Measurements from ENCODE around the gene DPEP2NB. TPM values are rescaled to one million over a fixed set of nuclear protein-coding genes. Genes with fewer than 3 reads are reported as not detected.

Gene DPEP2NB
- total RNA-seq: not detected

- intact Hi-C loops (cut with DNase I; ENCODE audit: low total_unique reads): no loop called here
- TF ChIP-seq POLR2A (IDR thresholded peaks at IDR 0.05): no peak
- no peak for TF ChIP-seq CTCF (IDR thresholded peaks at IDR 0.05)
- no peak for DNase-seq (ENCODE audit: low spot score in 2 of 2)
- 83 to 93% methylated on average over 5 of the region's 5 CpGs for WGBS, 2 donors
- no peak within 1 kb of the TSS for H3K4me3 ChIP-seq (ENCODE audit: low read depth, poor library complexity, severe bottlenecking)
Observed at GRCh38 chr16:68015681-68016080, at the start of gene DPEP2NB. TSS of gene DPEP2NB (minus strand) at chr16:68015911. CDS start at chr16:68015770, 141 bp downstream.

GRCh38 chr16:68064791-68065365 is 49.2 kb upstream of the DPEP2NB start:
- TF ChIP-seq CTCF (IDR thresholded peaks at IDR 0.05): peak in 1 of 3 donors; percentile 48
- TF ChIP-seq POLR2A (IDR thresholded peaks at IDR 0.05): no peak
- H3K4me3 ChIP-seq (ENCODE audit: low read depth, poor library complexity, severe bottlenecking): no peak overlapping the region
- WGBS, 2 donors: 35 to 54% methylated on average over 2 of the region's 2 CpGs
- DNase-seq (ENCODE audit: low spot score in 2 of 2): peak; percentile 47 to 93
- intact Hi-C loops (cut with DNase I; ENCODE audit: low total_unique reads): no loop called here

- no peak overlapping the region for H3K4me3 ChIP-seq (ENCODE audit: low read depth, poor library complexity, severe bottlenecking)
- 90 to 96% methylated on average over 4 of the region's 4 CpGs for WGBS, 2 donors
- TF ChIP-seq CTCF (IDR thresholded peaks at IDR 0.05): no peak
- TF ChIP-seq POLR2A (IDR thresholded peaks at IDR 0.05): no peak
- peak in 1 of 2 donors; percentile 76 for DNase-seq (ENCODE audit: low spot score in 2 of 2)
- intact Hi-C loops (cut with DNase I; ENCODE audit: low total_unique reads): no loop called here
Observed at GRCh38 chr16:68062910-68063393, 47.2 kb upstream of the DPEP2NB start.

GRCh38 chr16:68061396-68061795 is 45.7 kb upstream of the DPEP2NB start:
- no peak overlapping the region for H3K4me3 ChIP-seq (ENCODE audit: low read depth, poor library complexity, severe bottlenecking)
- no peak for DNase-seq (ENCODE audit: low spot score in 2 of 2)
- WGBS, 2 donors: 75 to 77% methylated on average over 3 of the region's 3 CpGs
- TF ChIP-seq POLR2A (IDR thresholded peaks at IDR 0.05) (no peak), CTCF (IDR thresholded peaks at IDR 0.05) (no peak)
- intact Hi-C loops (cut with DNase I; ENCODE audit: low total_unique reads): no loop called here

GRCh38 chr16:68059804-68060203 is 44.1 kb upstream of the DPEP2NB start:
- intact Hi-C loops (cut with DNase I; ENCODE audit: low total_unique reads): no loop called here
- no peak for DNase-seq (ENCODE audit: low spot score in 2 of 2)
- H3K4me3 ChIP-seq (ENCODE audit: low read depth, poor library complexity, severe bottlenecking): no peak overlapping the region
- TF ChIP-seq CTCF (IDR thresholded peaks at IDR 0.05) (no peak), POLR2A (IDR thresholded peaks at IDR 0.05) (no peak)

- intact Hi-C loops (cut with DNase I; ENCODE audit: low total_unique reads): no loop called here
- H3K4me3 ChIP-seq (ENCODE audit: low read depth, poor library complexity, severe bottlenecking): no peak overlapping the region
- 88% methylated on average over 3 of the region's 3 CpGs for WGBS, 2 donors
- TF ChIP-seq CTCF (IDR thresholded peaks at IDR 0.05) (no peak), POLR2A (IDR thresholded peaks at IDR 0.05) (no peak)
- DNase-seq (ENCODE audit: low spot score in 2 of 2): no peak
Observed at GRCh38 chr16:68055395-68055794, 39.7 kb upstream of the DPEP2NB start.
